Stimulated activated CD4-positive, alpha-beta T cell treated with anti-CD3 and anti-CD28 coated beads, Interleukin-12 subunit alpha, Interleukin-12 subunit beta, amount 100 ng/mL, for 48 hours (primary cell): ENCODE results near the gene KDM5A.
"Not testable (repeated sequence)": the region's sequence is repeated elsewhere in the genome, so short reads cannot be mapped to it uniquely, and the experiment has no call there.

Experiments used
- DNase-seq, 3 donors: peaks; one replicate each; pipeline ENCODE4 v3.0.0-alpha.2; 2020; ENCODE audit warnings: low read depth in 2 of 3, low spot score in 1 of 3

The KDM5A gene

DNA sequence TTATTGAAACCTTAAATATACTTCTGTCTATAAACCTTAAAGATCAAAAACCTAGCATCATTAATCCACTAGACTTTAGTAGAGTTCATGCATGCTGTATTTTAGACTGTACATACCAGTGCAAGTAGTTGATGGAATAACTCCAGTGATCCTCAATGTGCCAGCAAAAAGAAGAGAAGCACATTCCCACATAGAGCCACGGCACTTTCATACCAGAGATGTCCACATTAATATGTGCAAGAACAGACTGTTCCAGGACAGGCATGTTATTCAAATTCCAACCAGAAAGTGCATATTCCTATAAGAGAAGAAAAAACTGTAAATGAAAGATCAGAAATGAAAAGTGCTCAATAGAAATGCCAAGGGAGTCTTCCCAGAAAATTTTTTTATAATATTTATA, 55.0 kb downstream of the KDM5A start:
- no peak for DNase-seq

DNA sequence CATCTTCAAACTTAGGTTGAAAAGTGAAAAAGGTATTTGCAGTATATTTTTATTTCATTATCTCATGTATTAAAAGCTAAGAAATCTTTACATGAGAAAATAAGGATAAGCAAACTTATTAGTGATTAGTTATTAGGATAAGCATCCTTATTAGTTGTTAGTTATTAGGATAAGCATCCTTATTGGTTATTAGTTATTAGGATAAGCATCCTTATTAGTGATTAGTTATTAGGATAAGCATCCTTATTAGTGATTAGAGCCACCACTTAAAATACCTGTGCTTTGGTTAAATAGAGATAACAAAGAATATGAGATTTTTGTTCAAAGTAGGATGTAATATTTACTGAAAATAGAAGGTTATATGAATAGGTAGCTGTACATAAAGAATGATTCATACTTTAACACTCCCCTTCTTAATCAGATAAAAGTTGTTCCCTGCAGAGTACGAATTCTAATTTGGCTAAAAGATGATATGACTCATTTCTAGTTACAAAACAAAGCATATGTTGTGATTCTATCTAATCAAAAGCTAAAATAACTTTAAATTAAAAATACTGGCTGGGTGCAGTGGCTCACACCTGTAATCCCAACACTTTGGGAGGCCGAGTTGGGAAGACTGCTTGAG, 56.4 kb downstream of the KDM5A start:
- DNase-seq, result no peak

DNA sequence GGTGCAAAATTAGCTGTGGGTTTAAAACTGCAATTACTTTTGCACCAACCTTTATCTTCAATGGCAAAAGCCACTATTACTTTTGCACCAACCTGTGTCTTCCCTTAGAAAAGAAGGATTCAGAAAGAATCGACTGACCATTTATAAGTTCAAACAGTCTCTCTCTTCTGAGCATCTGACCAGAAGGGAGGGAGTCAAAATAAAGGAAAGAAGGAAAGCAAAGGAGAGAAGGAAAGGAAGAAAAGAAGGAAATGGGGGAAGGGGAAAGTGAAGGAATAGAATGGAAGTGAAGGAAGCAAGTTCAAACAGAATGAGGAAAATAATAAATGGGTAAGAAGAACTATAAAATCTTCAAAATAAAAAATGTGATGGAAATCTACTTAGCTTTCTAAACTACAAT, 57.8 kb downstream of the KDM5A start:
- DNase-seq, result no peak

DNA sequence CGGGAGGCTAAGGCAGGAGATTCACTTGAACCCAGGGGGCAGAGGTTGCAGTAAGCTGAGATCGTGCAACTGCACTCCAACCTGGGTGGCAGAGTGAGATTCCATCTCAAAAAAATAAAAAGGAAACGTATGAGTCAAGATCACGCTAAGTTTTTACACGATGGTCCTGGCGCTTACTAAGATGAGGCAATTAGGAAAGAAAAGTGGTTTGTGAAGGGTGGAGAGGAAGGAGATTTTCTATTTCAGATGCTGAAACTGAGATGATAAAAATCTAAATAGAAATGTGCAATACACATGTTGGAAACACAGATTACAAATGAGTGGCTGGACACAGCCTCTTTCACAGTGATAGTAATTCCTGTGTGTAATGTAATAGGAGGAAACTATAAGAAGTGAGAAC, 63.2 kb downstream of the KDM5A start:
- DNase-seq, result no peak

DNA sequence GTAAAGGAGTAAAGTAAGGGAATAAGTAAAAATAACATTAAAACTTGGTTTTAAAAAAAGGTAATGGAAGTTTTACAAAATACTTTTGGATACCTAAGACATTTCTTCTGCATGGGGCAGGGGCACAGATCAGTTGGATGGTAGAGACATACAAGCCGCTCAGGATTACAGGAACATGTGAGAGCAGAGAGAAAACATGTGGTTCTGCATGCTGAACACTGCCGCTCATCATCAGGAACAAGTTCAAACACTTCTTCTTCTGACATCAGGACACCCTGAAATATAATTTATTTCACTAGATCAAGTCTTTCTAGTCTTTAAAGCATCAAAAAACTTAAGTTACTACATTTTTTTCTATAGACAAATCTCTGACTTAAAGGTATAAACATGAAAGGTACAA, 65.6 kb downstream of the KDM5A start:
- no peak for DNase-seq

DNA sequence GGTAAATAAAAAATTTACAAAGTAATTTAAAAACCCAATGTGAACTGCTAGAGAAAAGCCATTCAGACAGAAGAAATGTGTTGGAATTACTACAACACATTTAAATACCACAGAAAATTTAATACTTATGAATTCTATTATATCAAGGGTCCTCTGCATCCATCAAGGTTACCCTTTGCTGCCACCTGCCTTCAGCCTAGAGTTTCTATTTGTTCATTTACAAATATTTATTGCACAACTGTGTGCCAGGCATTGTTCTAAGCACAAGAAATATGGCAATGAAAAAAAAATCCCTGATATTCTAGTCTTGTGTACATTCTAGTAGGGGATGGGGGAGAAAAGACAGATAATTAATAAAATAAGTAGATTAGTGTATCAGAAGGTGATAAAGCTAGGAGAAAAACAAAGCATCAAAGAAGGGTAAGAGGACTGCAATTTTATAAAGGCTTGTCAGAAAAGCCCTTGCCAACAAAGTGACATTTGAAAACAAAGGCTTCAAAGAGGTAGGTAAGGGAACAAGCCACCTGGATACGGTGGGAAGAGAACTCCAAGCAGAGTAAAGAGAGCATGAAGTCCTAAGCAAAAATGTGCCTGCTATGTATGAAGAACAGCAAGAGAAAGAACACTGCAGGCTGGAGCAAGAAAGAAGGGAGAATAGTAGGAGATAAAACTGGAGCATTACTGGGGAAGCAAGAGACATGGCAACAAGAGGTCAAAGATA, 67.4 kb downstream of the KDM5A start:
- DNase-seq, result no peak

DNA sequence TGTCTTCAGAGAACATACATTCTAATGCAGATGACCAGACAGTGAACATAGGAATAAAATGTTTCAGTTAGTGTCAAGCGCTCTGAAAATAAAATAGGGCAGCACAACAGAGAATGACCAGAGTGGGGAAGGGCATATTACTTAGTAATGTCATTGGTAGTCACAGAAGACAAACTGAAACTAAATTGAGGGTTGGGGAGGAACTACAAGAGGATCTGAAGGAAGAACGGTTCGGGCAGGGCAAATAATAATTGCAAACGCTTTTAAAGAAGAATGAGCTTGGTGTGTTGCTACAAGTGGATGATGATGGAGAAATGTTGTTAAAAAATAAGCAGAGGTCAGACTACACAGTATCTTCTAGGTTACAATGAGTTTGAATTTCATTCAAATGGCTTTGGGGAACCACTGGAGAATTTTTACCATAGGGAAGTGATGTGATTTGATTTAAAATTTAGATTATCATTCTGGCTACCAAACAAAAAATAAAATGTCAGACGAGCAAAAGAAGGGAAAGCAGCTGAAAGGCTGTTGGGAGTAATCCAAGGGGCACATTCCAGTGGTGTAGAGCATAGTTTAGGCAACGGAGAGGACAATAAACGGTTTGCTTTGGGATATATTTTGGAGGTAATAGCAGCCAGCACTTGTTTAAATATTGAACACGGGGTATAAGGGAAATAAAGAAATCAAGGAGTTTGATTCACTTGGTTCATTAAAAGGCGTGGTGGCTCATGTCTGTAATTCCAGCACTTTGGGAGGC, 70.2 kb downstream of the KDM5A start:
- no peak for DNase-seq

DNA sequence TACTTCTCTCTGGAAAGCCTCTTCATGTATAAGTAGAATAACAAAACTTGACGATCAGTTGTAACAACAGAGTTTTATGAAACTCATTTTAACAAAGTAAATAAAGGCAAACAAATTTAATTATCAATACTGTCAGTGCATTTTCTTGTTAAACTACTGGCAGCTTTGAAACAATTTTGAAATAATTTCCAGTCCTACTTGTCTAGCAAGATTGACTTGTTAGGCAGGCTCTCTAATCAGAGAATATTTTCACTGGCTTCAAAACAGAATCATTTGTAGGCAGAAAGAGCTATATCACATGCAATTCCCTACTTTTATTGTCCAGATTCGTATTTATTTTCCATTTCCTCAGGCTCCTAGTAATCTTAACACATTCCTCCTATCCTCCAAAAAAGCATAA, 80.6 kb downstream of the KDM5A start:
- DNase-seq, result no peak

DNA sequence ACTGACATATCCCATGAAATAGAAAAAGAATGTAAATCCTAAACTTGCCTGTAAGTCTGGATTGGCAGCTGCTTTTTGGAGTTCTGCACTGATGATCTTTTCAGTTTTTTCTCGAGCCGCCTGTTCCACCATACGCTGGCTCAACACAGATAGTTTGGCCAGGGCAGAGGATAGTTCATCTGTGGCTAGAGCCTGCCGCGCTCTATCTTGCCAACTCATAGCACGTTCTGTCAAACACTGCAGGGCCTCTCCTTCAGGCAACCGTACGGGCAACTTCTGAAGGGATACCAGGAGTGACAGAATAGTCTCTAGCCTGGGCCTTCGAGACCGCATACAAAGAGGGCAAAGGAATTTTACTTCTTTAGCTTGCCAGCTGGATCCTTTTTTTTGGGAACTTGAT, 81.7 kb downstream of the KDM5A start:
- no peak for DNase-seq

DNA sequence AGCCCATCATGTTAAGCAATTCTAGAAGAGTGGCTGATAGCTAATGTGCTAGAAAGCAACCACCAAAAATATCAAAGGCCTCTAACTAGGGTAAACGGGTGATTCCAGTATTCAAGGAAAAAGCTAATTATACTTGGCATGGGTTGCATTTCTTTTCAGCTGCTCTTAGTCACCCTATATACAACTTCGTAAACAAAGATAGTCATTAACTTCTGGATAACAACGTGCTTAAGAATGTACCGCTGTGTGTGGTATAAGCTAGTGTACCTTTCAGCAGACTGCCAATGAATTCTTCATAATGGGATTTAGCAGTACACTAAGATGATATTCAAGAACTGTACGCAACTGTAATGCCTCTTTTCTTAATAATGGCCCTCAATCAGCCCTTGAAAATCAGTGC, 84.3 kb downstream of the KDM5A start:
- DNase-seq, result no peak

DNA sequence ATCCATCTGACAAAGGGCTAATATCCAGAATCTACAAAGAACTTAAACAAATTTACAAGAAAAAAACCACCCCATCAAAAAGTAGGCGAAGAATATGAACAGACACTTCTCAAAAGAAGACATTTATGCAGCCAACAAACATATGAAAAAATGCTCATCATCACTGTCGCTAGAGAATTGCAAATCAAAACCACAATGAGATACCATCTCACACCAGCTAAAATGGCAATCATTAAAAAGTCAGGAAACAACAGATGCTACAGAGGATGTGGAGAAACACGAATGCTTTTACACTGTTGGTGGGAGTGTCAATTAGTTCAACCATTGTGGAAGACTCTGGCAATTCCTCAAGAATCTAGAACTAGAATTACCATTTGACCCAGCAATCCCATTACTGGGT, 86.4 kb downstream of the KDM5A start:
- DNase-seq, result not testable (repeated sequence)

DNA sequence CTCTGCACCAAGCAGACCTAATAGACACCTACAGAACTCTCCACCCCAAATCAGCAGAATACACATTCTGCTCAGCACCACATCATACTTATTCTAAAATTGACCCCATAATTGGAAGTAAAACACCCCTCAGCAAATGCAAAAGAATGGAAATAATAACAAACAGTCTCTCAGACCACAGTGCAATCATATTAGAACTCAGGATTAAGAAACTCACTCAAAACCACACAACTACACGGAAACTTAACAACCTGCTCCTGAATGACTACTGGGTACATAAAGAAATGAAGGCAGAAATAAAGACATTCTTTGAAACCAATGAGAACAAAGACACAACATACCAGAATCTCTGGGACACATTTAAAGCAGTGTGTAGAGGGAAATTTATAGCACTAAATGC, 89.0 kb downstream of the KDM5A start:
- not testable (repeated sequence) for DNase-seq

DNA sequence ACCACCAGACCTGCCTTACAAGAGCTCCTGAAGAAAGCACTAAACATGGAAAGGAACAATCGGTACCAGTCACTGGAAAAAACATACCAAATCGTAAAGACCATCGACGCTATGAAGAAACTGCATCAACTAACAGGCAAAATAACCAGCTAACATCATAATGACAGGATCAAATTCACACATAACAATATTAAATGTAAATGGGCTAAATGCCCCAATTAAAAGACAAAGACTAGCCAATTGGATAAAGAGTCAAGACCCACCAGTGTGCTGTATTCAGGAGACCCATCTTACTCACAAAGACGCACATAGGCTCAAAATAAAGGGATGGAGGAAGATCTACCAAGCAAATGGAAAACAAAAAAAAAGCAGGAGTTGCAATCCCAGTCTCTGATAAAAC, 89.6 kb downstream of the KDM5A start:
- not testable (repeated sequence) for DNase-seq

DNA sequence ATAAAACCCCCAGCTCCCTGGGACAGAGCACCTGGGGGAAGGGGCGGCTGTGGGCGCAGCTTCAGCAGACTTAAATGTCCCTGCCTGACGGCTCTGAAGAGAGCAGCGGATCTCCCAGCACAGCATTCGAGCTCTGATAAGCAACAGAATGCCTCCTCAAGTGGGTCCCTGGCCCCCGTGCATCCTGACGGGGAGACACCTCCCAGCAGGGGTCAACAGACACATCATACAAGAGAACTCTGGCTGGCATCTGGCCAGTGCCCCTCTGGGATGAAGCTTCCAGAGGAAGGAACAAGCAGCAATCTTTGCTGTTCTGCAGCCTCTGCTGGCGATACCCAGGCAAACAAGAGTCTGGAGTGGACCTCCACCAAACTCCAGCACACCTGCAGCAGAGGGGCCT, 91.1 kb downstream of the KDM5A start:
- not testable (repeated sequence) for DNase-seq

DNA sequence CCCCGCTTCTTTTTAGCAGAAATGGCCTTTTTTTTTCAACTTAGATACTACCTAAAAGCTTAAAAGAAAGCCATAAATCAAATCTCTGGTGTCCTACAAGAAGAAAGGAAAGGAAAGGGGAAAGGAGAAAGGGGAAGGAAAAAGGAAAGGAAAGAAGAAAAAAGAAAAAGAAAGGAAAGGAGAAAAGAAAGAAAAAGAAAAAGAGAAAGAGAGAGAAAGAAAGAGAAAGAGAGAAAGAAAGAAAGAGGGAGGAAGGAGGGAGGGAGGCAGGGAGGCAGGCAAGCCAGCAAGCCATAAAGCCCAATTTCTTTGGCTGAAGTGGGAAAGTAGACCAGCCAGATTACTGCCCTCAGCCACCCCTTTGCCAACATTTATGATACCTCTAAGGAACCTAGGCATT, 94.0 kb downstream of the KDM5A start:
- DNase-seq, result no peak

DNA sequence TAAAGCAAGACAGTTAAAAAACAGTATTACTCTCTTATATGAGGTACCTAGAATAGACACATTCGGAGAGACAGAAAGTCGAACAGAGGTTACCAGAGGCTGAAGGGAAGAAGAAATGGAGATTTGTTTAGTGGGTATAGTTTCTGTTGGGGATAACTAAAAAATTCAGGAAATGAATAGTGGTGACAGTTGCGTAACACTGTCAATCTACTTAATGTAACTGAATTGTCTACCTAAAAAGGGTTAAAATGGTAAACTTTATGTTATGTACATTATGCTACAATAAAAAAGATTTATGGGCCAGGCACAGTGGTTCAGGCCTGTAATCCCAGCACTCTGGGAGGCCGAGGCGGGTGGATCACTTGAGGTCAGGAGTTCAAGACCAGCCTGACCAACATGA, 95.9 kb downstream of the KDM5A start:
- DNase-seq, result no peak

DNA sequence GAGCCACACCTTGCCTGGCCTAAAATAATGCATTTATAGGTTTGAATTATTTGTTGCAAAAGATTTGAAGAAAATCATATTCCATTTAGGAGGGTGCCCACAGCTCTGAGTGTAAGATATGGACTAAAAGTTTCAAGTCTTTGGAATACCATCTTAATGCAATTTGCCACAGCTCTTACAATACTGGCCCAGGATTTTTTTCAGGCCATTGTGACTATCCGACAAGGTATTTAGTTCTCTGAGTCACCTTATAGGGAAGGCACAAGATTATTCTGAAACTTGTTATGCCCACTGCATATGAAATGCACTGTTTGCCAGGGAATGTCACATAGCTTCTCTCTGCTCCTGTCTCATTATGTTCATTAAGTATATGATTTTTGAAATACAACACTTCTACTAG, 96.9 kb downstream of the KDM5A start:
- DNase-seq, result no peak

DNA sequence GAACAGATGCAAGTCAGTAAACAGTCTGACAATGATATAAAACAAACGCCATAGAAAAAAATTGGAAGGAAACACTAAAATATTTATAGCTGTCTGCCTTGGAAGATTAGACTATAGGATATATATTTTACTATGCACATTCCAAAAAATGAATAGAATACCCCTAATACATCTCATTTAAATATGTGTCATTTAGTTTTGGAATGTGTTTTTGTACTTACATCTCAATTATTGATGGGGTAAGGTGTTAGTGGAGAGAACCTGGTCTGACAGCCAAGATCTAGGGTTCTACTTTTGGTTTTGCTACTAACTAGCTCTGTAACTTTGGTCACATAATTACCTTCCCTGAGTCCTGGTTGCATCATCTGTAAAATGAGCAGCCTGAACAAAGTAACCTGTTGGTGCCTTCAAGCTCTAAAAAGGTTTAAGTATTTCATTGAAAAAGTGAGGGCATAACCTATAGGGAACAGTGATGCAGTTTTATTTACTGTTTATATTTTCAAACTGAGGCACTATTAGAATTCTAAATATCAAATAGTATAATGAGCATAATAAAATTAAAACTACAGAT, 97.9 kb downstream of the KDM5A start:
- DNase-seq, result no peak

DNA sequence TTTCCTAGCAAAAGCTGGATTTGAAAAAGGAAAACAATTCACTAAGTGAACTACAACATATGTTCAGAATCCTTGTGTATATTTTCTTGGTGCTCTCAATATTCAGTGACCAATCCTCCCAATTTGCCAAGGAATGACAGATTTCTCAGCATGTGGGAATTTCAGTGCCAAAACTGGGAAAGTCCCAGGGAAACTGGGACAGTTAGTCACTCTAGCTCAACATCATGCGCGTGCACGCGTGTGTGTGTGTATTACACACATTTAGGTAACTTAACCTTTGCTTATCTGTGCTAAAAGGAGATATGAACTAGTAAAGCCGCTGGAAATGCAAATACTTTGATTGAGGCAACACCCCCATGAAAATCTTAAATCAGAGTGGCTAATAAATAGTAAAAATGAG, 100.4 kb downstream of the KDM5A start:
- DNase-seq, result no peak

DNA sequence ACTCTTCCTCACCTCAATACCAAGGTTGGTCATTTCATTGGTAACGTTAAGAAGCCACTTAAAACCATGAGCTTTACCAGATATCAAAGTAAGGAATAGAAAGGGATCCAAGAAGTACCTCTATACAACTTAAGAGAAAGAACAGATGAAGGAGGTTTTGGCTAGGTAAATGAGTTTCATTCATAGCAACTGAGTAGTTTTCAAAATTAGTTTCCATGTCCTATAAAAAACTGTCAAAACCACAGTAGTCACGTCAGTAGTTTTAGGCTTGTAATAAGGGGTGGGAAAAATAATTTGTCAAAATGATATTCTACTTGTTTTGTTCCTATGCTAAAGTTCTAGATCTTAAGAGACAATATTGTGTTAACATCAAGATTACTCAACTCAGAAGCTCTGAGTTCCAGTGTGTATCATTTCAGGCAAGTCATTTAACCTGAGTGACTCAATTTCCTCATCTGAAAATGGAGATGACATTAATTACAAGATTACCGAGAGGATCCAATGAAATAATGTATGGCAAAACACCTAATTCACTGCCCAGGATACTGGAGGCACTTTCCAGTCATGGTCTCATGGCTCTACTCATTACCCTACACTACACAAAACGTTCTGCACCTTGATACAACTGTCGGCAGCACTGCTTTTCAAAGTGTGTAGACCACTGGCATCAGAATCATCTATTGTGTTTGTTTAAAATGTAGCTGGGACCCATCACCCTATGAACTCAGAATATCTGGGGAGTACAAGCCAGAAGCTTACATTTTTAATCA, 102.4 kb downstream of the KDM5A start:
- DNase-seq, result no peak

DNA sequence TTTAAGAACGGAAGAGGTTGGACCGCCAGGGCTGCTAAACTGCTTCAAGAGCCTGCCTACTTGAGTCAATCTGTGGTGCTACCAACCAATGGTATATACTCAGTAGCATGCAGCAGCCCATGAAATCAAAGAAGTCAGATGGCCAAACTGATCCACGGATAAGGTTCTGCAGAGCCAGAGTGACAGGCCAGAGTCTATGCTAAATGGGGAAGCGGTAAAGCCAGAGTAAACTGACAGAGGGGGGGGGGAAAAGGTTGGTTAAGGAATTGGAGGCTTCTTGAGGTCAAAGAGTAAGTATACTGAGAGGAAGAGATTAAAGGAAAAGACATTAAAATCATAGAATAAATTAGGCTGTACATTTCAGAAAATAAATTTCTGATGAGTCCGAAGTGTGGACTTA, 111.1 kb downstream of the KDM5A start:
- DNase-seq, result no peak
